HG02798 (cell line): ENCODE measurements around the gene MLLT3.

Experiments used
- ATAC-seq: cut with Tn5 transposase; IDR thresholded peaks from one replicate; pipeline ENCODE4 v1.9.1; 2021; ENCODE audit warnings: mild to moderate bottlenecking; ENCODE audit not compliant: unreplicated experiment, poor library complexity

Gene MLLT3

GRCh38 chr9:20490246-20490834 is 132.0 kb downstream of the MLLT3 start:
- no peak for ATAC-seq

DNA sequence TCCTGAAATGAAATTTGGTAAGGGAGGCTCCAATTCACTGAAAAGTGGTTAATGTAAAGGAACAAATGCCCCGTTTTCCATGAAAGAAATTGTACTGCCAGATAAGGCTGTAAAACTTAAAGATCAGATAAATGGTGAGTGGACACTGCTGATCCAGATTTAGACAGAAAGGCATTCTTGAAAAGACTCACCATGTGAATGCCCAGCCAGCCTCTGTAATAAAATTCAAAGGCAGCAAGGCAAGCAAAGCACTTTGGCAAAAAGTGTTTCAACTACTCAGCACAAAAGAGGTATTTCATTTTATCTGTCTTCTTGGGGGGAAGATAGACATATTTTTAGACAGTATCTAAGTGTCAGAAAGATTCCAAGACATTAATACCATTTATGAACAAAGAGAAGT is 133.6 kb downstream of the MLLT3 start:
- no peak for ATAC-seq

GRCh38 chr9:20486552-20486951 is 135.7 kb downstream of the MLLT3 start:
- no peak for ATAC-seq

DNA sequence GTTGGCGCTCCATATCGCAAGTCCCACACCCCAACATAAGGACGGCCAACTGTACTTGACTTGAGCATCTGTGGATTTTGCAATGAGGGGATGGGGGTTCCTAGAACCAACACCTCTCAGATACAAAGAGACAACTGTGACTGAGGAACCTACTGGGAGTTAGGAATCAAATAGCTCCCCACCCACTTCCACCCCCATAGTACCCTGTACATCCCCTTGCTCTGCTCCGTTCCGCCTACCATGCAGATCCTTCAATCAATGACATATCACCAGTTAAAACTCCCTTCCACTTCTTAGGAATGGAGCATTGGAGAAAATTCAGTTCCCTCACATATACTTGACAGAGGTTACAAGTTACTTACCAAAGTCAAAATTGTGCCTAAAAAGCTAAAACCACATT is 140.9 kb downstream of the MLLT3 start:
- ATAC-seq, result no peak

DNA sequence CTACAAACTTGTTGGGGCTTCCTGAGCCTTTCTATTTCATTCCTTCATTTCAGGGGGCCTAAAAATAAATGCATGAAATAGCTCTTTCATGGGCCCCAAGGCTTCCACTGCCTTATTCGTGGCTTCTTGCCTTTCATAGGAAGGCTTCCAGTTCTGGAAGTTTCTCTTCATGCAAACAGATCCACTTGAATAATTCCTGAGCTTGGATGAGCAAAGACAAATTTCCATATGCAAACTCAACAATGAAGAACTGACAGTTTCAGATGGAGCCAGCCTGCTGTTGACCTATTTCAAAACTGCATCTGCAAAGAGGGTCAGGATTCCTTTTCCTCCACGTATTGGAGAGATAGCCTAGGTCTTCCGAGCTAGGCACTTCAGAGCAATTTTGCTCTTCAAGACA is 142.1 kb downstream of the MLLT3 start:
- no peak for ATAC-seq

DNA sequence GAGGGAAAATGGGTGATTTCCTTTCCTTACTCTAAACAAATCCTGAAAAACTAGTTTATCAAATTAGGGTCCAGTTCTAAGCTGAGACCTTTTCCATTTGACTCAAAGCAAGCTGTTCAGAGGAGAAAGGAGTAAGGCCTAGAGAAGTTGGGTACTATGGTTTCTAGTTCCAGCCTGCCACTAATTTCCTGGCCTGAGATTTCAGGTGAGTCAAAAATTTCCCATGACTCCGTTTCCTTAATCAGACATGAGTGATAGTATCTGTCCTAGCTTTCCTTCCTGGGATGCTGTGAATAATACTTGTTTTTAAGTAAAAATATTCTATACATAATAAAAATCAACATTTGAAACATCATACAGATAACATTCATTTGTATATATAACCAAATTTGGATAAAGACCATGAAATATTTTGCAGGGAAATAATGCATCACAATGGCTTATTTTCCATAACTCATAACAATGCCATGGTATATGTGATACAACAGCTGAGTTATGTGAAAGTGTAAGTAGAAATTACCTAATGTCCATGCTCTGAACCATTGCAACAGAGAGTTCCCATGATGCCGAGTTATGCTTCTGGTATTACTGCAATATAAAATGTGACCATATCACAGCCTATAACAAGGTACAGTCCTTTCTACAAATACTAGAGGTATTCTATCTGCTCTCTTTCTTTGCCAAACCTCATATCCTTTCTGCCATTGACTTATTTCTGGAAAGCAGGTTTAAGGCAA is 142.7 kb downstream of the MLLT3 start:
- ATAC-seq, result peak; percentile 84

- no peak for ATAC-seq
Observed at GRCh38 chr9:20478786-20479185, 143.5 kb downstream of the MLLT3 start.

GRCh38 chr9:20477940-20478620 is 144.2 kb downstream of the MLLT3 start:
- peak; percentile 45 for ATAC-seq

GRCh38 chr9:20476912-20477521 is 145.3 kb downstream of the MLLT3 start:
- ATAC-seq, result no peak

- no peak for ATAC-seq
Observed at GRCh38 chr9:20474496-20474895, 147.8 kb downstream of the MLLT3 start.

DNA sequence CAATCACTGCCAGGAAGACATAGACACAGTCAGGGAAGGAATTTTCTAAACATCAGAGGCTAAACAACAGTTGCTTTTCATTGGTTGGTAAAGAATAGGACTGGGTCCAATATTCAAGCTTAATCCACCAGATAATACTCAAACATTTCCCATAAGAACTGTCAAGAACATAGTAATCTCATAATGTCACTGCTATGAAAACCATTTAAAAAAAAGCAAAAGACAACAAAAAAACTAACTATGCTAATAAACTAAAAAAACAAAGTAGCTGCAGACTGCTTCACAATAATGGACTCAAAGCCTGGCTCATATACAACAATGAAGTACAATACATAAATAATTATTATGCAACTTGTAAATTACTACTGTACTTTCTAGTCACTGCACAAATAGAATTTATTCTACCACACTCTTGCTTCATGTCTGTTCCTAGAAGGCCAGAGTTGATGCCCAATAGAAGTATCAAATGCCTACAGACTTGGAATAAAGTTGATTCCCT is 148.7 kb downstream of the MLLT3 start:
- no peak for ATAC-seq

- no peak for ATAC-seq
Observed at GRCh38 chr9:20472342-20473045, 149.8 kb downstream of the MLLT3 start.

GRCh38 chr9:20466328-20467008 is 155.8 kb downstream of the MLLT3 start:
- ATAC-seq, result no peak

- ATAC-seq, result no peak
Observed at GRCh38 chr9:20464242-20464641, 158.1 kb downstream of the MLLT3 start.

DNA sequence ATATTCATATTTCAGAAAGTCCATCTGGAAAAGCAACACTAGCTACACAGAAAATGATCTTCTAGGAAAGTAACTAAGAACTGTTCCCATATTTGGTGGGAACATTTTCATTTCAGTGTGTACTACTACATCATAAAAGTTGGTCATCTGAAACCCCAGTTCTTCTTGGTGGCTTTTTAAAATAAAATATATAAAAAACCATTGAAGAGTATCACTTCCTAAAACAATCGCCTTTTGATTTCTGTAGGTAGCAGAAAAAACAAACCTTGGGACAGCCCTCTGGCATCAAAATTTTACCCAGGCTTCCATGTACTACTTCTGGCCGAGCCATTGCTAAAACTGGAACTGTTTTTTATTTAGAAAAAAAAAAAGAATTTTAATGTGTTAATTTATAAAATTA is 158.5 kb downstream of the MLLT3 start:
- no peak for ATAC-seq

DNA sequence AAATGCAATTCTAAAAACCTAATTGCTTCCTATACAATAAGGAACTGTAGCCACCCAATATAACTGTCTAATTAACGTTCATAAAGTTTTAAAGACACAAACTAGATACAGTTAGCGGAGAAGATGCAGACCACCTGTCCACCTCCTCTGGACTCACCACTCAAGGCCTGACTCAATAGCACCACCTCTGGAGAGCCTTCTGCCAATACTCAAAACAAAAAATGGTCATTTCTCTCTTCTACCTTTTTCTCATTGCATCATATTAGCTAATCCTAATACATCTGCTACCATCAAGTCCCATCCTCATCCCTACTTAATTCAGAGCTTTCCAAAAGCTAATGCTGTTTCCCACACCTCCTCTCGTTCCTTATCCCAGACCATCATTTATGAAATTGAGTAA is 159.9 kb downstream of the MLLT3 start:
- ATAC-seq, result no peak

DNA sequence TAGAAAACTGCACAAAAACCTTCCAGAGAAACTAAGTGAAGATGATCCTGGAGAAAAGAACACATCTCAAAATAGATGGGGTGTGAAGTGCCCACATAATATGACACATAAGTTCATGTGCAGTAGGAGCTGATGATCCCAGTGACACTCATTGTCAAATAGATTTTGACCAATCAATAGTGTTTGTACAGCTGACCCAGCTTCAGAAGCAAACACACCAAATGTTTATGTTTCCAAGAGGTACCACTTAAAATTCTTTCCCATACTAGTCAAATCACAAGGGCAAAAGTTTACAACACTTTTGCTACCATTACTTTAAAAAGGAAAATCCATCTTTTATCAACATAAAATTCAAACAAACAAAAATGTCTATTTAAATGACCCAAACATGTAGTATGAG is 175.0 kb downstream of the MLLT3 start:
- no peak for ATAC-seq

DNA sequence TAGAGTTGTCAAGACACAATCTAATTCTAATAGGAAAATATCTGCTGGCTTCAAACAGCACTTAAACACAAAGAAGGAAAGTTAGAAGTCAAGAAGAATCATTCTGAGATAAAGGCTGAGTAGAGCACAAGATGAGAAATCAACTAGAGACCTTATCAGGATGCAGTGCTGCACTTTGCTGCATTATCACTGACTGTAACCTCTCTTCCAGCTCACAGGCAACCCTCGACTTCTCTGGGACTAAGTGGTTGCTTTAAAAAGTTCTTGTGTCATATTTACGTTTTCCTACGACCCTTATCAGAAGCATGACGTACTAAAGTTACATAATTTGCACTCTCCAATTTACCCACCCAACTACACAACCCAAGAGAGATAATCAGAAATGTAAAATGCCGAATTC is 176.1 kb downstream of the MLLT3 start:
- ATAC-seq, result no peak

GRCh38 chr9:20442461-20443319 is 179.6 kb downstream of the MLLT3 start:
- ATAC-seq, result no peak
